Stimulated activated CD4-positive, alpha-beta T cell treated with anti-CD3 and anti-CD28 coated beads, Interleukin-15, amount 100 ng/mL, for 24 hours (primary cell): ENCODE measurements around the gene MRPL57.
"Not testable (repeated sequence)": the region's sequence is repeated elsewhere in the genome, so short reads cannot be mapped to it uniquely, and the experiment has no call there.

Experiments
- DNase-seq: peaks from one replicate; pipeline ENCODE4 v3.0.0-alpha.2; 2020

The MRPL57 gene

GRCh38 chr13:21197606-21198225 is 21.3 kb downstream of the MRPL57 start:
- DNase-seq = not testable (repeated sequence)

GRCh38 chr13:21198391-21198790 is 21.9 kb downstream of the MRPL57 start:
- not testable (repeated sequence) for DNase-seq

GRCh38 chr13:21201456-21202190 is 25.2 kb downstream of the MRPL57 start:
- DNase-seq = not testable (repeated sequence)

- no peak for DNase-seq
Measured at GRCh38 chr13:21202767-21203531, 26.5 kb downstream of the MRPL57 start.

GRCh38 chr13:21208652-21209154 is 32.2 kb downstream of the MRPL57 start:
- DNase-seq = no peak

GRCh38 chr13:21212138-21212775 is 35.8 kb downstream of the MRPL57 start:
- no peak for DNase-seq

GRCh38 chr13:21215419-21215818 is 39.0 kb downstream of the MRPL57 start:
- not testable (repeated sequence) for DNase-seq

GRCh38 chr13:21216332-21216731 is 39.9 kb downstream of the MRPL57 start:
- DNase-seq = no peak

- no peak for DNase-seq
Measured at GRCh38 chr13:21218351-21219035, 42.0 kb downstream of the MRPL57 start.

GRCh38 chr13:21219036-21219381 is 42.6 kb downstream of the MRPL57 start:
- no peak for DNase-seq

GRCh38 chr13:21219716-21220115 is 43.3 kb downstream of the MRPL57 start:
- DNase-seq = not testable (repeated sequence)

- DNase-seq = no peak
Measured at GRCh38 chr13:21221268-21221667, 44.8 kb downstream of the MRPL57 start.

- no peak for DNase-seq
Measured at GRCh38 chr13:21225082-21225481, 48.6 kb downstream of the MRPL57 start.

- no peak for DNase-seq
Measured at GRCh38 chr13:21225841-21226581, 49.6 kb downstream of the MRPL57 start.

GRCh38 chr13:21227917-21228316 is 51.5 kb downstream of the MRPL57 start:
- no peak for DNase-seq
